ENCODE results near the gene ATP9B.

ATP9B gene

DNA sequence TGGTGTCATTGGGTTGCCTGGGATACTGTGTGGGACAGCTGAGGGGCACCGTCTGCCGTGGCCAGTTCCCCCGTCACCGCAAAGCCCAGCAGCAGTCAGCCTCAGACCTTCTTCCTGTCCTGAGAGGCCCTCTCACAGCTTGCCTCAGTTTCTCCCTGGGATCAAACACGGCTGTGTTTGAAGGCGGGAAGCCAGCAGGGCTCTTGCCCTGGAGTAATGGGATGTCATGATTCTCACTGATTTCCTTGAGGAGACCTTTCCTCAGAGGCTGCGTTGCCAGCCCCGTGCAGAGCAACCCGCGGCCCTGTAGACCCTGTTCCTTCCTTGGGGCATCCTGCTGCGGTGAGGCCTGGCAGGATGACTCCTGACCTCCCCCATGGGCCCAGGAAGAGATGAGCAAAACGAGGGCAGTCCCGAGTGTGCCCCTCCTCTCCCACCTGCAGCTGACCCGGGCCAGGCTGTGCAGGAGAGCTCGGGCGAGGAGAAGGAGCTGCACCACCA, 312.7 kb downstream of the ATP9B start:
- no peak overlapping the region for H3K27ac Mint-ChIP-seq

DNA sequence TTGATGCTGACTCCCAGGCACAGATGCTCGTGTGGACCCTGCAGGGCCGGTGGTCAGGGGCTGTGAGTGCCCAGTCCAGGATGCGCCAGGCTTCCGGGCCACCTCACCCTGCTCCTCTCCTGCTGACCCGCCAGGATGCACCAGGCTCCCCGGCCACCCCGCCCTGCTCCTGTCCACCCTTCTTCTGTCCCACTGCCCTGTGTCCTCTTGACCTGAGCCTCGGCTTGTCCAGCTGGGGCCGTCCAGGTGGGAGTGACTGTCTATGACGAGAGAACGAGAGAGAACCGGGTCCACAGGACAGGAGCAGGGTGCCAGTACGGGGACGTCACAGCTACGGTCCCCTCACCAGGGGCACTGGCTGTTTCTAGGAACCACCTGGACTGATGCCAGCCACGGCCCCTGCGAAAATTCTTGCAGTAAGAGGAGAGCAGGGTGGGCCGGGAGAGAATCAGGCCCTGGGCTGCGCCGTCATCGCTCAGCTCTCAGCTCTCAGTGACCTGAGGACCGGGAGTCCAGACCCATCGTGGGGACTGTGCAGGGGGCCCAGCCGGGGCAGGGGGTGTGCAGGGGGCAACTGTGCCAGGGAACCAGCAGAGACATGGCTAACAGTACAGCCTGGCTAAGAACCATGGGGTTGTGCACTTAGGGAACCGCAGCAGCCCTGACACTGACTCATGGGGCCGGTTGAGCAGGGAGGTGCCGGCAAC, 313.6 kb downstream of the ATP9B start:
- H3K27ac Mint-ChIP-seq: no peak overlapping the region
- H3K27me3 Mint-ChIP-seq: peaks cover 14% of the 10 kb centered on the region
- no peak for DNase-seq
- no peaks in the 10 kb centered on the region for H3K9me3 Mint-ChIP-seq
- peaks cover 7% of the 10 kb centered on the region for H3K36me3 Mint-ChIP-seq
- H3K4me1 Mint-ChIP-seq: peaks cover 7% of the 10 kb centered on the region
- CTCF ChIA-PET: interaction anchor here (0.6 to 8.1 kb wide), 5 partner anchors 8 to 262 kb away, joined by 3 to 89 read pairs (median 38); no protein-coding TSS in a partner anchor
- no peak overlapping the region for H3K4me3 Mint-ChIP-seq

More for the DNA sequence above, 312.7 kb downstream of the ATP9B start:
- H3K27me3 Mint-ChIP-seq: peaks cover 5% of the 10 kb centered on the region
- H3K4me3 Mint-ChIP-seq: no peak overlapping the region
- peaks cover 7% of the 10 kb centered on the region for H3K4me1 Mint-ChIP-seq
- H3K36me3 Mint-ChIP-seq: peaks cover 7% of the 10 kb centered on the region
- no peak for DNase-seq
- H3K9me3 Mint-ChIP-seq: no peaks in the 10 kb centered on the region
- CTCF ChIA-PET: interaction anchor here (0.8 to 8.1 kb wide), 11 partner anchors 9 to 272 kb away, joined by 3 to 89 read pairs (median 14); partner anchors contain the start of gene NFATC1

DNA sequence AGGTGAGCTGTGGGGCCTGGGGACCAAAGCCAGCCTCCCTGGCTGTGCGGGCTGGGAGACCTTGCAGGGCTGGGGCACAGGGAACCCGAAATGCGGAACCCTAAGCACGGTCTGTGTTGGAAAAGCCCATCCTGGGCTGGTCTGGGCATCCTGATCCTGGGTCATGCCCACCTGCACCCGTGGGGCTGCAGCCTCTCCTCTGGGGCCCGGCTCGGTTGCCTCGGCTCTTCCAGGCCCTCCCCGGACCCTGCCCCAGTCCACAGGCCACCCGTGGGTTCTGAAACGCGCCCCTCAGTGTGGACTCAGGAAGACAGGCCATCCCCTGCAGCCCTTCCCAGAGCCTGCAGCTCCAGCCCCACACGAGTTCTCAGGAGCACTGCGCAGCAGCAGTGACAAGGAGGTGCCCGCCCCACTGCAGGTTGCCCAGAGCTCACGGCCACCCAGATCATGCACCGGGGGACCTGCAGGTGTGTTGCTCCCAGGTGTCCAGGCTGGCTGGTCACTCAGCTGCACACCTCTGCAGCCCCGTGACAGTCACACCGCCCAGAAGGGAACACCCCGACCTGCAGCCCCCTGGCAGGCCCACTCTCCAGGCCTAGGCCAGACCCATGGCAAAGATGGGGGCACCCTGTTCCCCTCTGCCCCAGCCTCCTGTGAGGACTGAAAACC, 314.3 kb downstream of the ATP9B start:
- no peak overlapping the region for H3K4me3 Mint-ChIP-seq
- peaks cover 21% of the 10 kb centered on the region for H3K27me3 Mint-ChIP-seq
- peaks cover 3% of the 10 kb centered on the region for H3K36me3 Mint-ChIP-seq
- peaks cover 7% of the 10 kb centered on the region for H3K4me1 Mint-ChIP-seq
- H3K9me3 Mint-ChIP-seq: no peaks in the 10 kb centered on the region
- no peak overlapping the region for H3K27ac Mint-ChIP-seq
- CTCF ChIA-PET: interaction anchor here (0.6 to 8.1 kb wide), 5 partner anchors 7 to 261 kb away, joined by 3 to 89 read pairs (median 26); no protein-coding TSS in a partner anchor
- DNase-seq: no peak

DNA sequence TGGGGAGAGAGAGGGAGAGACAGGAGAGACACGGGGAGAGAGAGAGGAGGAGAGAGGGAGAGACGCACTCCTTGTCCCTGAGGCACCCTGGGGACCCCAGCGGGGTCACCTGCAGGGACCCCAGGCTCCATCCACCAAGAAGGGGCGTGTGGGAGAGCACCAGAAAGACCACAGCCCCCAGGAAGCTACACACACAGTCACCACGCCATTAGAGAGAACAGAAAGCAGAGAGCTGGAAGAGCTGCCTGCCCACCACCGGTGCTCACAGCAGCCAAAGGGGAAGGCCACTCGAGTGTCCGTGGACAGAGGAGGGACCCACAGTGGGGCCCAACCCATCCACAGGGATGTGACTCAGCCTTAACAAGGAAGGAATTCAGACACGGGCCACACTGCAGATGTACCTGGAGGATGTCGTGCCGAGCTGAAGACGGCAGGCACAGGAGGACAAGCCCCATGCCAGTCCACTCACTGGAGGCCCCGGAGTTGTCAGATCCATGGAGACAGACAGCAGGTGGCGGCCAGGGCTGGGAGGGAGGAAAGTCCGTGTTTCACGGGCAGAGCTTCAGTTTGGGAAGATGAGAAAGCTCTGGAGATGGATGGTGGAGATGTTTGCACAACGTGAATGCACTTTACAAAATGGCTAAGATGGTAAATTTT, 315.1 kb downstream of the ATP9B start:
- Mint-ChIP-seq H3K9me3 (no peaks in the 10 kb centered on the region), H3K27ac (peak overlapping the region; percentile 49), H3K27me3 (peaks cover 27% of the 10 kb centered on the region), H3K4me1 (peaks cover 3% of the 10 kb centered on the region), H3K4me3 (no peak overlapping the region), H3K36me3 (no peaks in the 10 kb centered on the region)
- CTCF ChIA-PET: interaction anchor here (0.8 to 8.1 kb wide), 4 partner anchors 58 to 261 kb away, joined by 3 to 89 read pairs (median 3); no protein-coding TSS in a partner anchor
- no peak for DNase-seq

DNA sequence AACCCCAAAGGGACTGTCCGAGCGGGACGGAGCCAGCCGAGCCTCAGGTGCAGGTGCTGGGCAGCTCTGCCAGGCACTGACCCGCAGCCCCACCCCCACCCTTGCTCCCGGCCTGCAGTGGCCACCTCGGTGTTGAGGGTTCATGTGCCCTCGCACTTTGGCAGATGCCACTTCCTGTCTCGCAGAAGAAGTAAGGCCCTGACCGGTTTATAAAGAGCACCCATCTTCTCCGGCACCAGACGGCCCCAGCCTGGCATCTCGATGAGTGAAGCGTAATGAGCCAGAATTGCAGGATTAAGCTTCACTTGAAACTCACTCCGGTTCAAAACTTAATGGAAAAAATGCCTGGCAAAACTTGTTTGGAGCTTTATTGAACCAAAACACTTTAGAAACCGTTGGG, 315.6 kb downstream of the ATP9B start:
- H3K9me3 Mint-ChIP-seq: no peaks in the 10 kb centered on the region
- H3K4me1 Mint-ChIP-seq: no peaks in the 10 kb centered on the region
- H3K36me3 Mint-ChIP-seq: no peaks in the 10 kb centered on the region
- CTCF ChIA-PET: interaction anchor here (0.8 to 8.1 kb wide), 3 partner anchors 138 to 260 kb away, joined by 3 to 89 read pairs (median 3); no protein-coding TSS in a partner anchor
- no peak overlapping the region for H3K27ac Mint-ChIP-seq
- H3K4me3 Mint-ChIP-seq: no peak overlapping the region
- no peak for DNase-seq
- peaks cover 30% of the 10 kb centered on the region for H3K27me3 Mint-ChIP-seq

DNA sequence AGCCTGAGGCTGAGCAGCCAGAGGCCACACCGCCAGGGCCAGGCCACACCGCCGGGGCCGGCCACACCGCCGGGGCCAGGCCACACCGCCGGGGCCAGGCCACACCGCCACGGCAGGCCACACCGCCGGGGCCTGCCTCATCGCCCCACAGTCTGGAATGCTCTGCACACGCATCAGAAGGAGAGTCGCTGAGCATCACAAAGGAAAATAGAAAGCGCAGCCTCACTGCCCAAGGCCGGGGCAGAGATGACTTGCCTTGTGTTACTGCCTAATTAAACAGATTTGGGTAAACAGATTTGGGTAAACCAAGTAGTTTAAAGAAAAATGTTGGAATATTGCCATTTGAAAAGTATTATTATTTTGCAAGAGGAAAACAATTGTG, 316.1 kb downstream of the ATP9B start:
- Mint-ChIP-seq H3K36me3 (no peaks in the 10 kb centered on the region), H3K4me3 (no peak overlapping the region), H3K9me3 (no peaks in the 10 kb centered on the region), H3K4me1 (no peaks in the 10 kb centered on the region), H3K27ac (no peak overlapping the region), H3K27me3 (peaks cover 30% of the 10 kb centered on the region)
- CTCF ChIA-PET: interaction anchor here (1.1 to 8.1 kb wide), 2 partner anchors 137 to 143 kb away, joined by 3 to 89 read pairs; no protein-coding TSS in a partner anchor
- DNase-seq: no peak

DNA sequence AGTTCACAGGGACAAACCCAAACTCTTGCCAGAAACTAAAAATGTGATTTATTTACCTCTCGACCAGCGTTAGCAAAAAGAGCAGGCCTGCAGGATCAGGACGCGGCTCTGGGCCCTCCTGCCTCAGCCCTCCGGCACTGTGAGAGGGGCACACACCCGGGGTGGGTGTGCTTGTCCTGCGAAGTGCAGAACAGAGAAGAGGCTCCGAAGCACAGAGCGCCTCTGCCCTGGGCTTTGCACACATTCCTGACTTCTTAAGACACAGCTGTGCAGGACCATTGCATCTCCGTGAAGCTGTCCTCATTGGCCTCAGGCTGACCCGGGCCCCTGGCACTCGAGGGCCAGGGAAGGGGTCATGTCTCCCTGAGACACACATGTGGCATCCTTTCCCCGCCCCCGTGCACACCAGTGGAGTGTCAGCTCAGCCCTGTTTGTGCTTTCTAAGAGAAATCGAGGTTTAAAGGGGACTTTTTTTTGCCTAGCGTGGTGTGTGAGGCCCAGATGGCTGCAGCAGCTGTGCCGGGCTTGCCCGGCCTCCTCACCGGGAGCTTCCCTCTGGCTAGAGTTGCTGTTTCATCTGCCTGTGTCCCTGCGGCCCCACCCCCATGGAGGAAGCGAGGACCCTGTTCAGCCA, 316.6 kb downstream of the ATP9B start:
- no peaks in the 10 kb centered on the region for H3K36me3 Mint-ChIP-seq
- DNase-seq: no peak
- H3K27me3 Mint-ChIP-seq: peaks cover 30% of the 10 kb centered on the region
- H3K4me3 Mint-ChIP-seq: no peak overlapping the region
- H3K27ac Mint-ChIP-seq: no peak overlapping the region
- no peaks in the 10 kb centered on the region for H3K9me3 Mint-ChIP-seq
- H3K4me1 Mint-ChIP-seq: no peaks in the 10 kb centered on the region
- CTCF ChIA-PET: interaction anchor here (1.1 kb wide), 1 partner anchor 137 kb away, joined by 3 read pairs; no protein-coding TSS in a partner anchor

DNA sequence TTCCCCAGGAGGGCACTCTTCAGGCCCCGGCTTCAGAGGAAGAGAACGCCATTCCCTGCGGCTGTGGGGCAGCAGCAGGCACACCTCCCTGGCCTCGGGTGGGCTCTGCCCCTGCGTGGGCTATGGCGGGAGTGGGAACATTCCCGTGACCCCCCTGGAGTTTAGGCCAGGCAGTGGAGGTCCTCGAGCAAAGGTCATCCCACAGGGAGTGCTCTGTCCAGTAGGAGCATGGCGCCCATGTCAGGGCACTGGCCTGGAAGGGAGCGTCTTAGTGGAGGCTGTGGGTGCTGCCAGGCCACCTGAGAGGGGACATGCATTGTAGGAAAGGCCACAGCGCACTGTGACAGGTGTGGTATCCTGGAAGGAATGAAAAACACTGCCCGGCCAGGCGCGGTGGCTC, 317.4 kb downstream of the ATP9B start:
- H3K36me3 Mint-ChIP-seq: no peaks in the 10 kb centered on the region
- H3K4me1 Mint-ChIP-seq: no peaks in the 10 kb centered on the region
- no peak overlapping the region for H3K27ac Mint-ChIP-seq
- no peaks in the 10 kb centered on the region for H3K9me3 Mint-ChIP-seq
- no peak for DNase-seq
- peaks cover 37% of the 10 kb centered on the region for H3K27me3 Mint-ChIP-seq
- no peak overlapping the region for H3K4me3 Mint-ChIP-seq
- CTCF ChIA-PET: no interaction called here

DNA sequence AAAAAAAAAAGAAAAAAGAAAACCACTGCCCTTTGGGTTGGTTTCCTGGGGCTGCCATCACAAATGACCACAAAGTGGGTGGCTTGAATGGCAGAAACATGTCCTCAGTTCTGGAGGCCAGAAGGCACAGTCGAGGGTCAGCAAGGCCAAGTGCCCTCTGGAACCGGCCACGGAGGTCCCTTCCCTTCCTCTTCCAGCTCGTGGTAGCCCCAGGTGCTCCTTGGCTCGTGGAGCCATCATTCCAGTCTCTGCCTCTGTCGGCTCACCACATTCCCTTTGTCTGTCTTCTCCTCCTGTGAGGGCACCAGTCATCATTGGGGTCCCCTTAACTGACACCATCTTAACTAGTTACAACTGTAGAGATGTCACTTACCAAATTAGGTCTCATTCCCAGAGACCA, 318.0 kb downstream of the ATP9B start:
- CTCF ChIA-PET: interaction anchor here (3.4 kb wide), 1 partner anchor 140 kb away, joined by 11 read pairs; no protein-coding TSS in a partner anchor
- Mint-ChIP-seq H3K4me1 (peaks cover 2% of the 10 kb centered on the region), H3K36me3 (no peaks in the 10 kb centered on the region), H3K27ac (no peak overlapping the region), H3K27me3 (peaks cover 43% of the 10 kb centered on the region), H3K4me3 (no peak overlapping the region), H3K9me3 (no peaks in the 10 kb centered on the region)
- DNase-seq: no peak

DNA sequence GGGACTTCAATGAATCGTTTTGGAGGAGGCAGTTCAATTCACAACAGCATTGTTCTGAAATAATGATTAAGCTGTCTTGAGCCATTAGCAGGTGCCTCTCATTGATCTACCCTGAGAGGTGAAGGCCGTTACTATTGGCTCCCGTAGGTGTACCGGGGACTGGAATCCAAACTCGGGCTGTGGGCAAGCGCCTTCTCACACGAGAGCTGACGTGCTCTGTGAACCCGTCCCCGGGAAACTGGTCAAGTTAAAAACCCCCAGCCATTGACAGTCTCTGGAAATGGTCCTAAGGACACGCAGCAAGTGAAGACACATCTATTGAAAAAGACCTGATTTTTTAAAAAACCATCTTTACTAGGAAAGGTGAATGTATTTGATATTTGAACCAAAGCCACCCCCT, 318.4 kb downstream of the ATP9B start:
- Mint-ChIP-seq H3K27ac (no peak overlapping the region), H3K4me1 (peaks cover 6% of the 10 kb centered on the region), H3K36me3 (no peaks in the 10 kb centered on the region), H3K9me3 (no peaks in the 10 kb centered on the region), H3K4me3 (no peak overlapping the region), H3K27me3 (peaks cover 47% of the 10 kb centered on the region)
- CTCF ChIA-PET: interaction anchor here (0.9 to 6.0 kb wide), 3 partner anchors 8 to 139 kb away, joined by 3 to 38 read pairs (median 11); no protein-coding TSS in a partner anchor
- no peak for DNase-seq

DNA sequence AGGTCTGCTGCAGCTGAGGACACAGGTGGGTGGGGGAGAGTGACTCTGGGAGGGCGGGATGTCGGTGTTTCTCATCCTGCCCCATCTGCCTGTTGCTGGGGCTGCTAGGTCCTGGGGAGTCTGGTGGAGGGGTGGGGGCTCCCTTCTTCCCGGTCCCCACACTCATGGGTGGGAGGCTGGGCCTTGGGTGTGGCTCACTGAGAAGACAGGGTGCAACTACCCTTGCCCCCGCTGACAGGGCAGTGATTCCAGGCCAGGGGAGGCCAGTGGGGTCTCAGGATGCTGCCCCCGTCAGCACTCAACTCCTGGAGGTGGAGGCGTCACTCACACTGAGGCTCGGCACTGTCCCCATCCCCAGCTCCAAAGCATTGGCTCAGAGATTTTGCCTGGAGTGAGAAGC, 318.8 kb downstream of the ATP9B start:
- peak; percentile 10 for DNase-seq
- H3K4me3 Mint-ChIP-seq: no peak overlapping the region
- peaks cover 51% of the 10 kb centered on the region for H3K27me3 Mint-ChIP-seq
- no peaks in the 10 kb centered on the region for H3K9me3 Mint-ChIP-seq
- peaks cover 11% of the 10 kb centered on the region for H3K4me1 Mint-ChIP-seq
- no peaks in the 10 kb centered on the region for H3K36me3 Mint-ChIP-seq
- H3K27ac Mint-ChIP-seq: no peak overlapping the region
- CTCF ChIA-PET: interaction anchor here (0.9 to 6.0 kb wide), 3 partner anchors 8 to 139 kb away, joined by 3 to 38 read pairs (median 11); no protein-coding TSS in a partner anchor

DNA sequence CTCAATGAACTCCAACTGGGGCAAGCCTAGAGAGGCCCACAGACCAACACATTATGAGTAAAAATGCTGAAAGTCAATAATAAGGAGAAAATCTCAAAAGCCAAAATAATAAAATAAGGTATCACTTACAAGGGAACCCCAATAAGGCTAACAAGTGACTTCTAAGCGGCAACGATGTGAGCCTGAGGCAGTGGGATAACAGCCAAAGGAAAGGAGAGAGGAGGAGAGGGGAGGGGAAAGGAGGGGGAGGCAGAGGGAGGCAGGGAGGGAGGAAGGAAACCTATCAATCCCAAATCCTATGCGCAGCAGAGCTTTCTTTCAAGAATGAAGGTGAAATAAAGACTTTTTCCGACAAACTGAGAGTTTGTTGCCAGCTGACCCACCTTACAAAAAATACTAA, 320.5 kb downstream of the ATP9B start:
- peak; percentile 5 for DNase-seq
- Mint-ChIP-seq H3K9me3 (no peaks in the 10 kb centered on the region), H3K36me3 (no peaks in the 10 kb centered on the region), H3K4me3 (no peak overlapping the region), H3K4me1 (peaks cover 19% of the 10 kb centered on the region), H3K27ac (no peak overlapping the region), H3K27me3 (peaks cover 65% of the 10 kb centered on the region)
- CTCF ChIA-PET: interaction anchor here (1.0 to 6.0 kb wide), 3 partner anchors 10 to 140 kb away, joined by 3 to 38 read pairs (median 11); no protein-coding TSS in a partner anchor

DNA sequence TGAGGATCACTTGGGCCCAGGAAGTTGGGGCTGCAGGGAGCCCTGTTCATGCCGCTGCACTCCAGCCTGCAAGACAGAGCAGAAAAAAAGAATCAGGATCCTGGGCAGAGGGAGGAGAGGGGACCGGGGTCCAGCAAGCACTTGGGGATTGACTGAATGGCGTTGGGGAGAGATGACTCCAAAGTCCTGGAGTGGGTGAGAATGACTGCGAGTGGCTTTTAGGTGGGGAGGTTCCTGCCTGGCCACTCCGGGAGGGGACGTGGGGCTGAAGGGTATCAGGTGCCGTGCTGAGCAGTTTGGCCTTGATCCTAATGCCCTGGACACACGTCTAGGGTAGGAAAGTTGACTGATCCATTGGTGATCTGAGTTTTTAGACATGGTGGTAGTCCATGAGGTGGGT, 323.0 kb downstream of the ATP9B start:
- no peaks in the 10 kb centered on the region for H3K36me3 Mint-ChIP-seq
- H3K4me1 Mint-ChIP-seq: peaks cover 26% of the 10 kb centered on the region
- peaks cover 74% of the 10 kb centered on the region for H3K27me3 Mint-ChIP-seq
- H3K27ac Mint-ChIP-seq: no peak overlapping the region
- no peaks in the 10 kb centered on the region for H3K9me3 Mint-ChIP-seq
- peak overlapping the region; percentile 5 for H3K4me3 Mint-ChIP-seq
- DNase-seq: peak; percentile 21
- CTCF ChIA-PET: interaction anchor here (1.5 to 6.0 kb wide), 2 partner anchors 12 to 133 kb away, joined by 3 to 38 read pairs; no protein-coding TSS in a partner anchor
